HL-60 (cell line): ENCODE results near the gene BABAM2.

Experiments used
- DNase-seq, 2 experiments: peaks; one replicate each; pipeline ENCODE4 v3.0.0-alpha.2; 2010 to 2020; ENCODE audit warnings: low read depth in 1 of 2, low spot score in 1 of 2
- H3K27ac ChIP-seq: fragments of 250-450 bp; sonication (Bioruptor Pico); replicated peaks from 2 replicates; pipeline ENCODE4 v1.5.1; 2020; ENCODE audit warnings: mild to moderate bottlenecking, moderate library complexity
- H3K27me3 ChIP-seq: fragments of 250-450 bp; sonication (Bioruptor Pico); 2 replicates; pipeline ENCODE4 v1.5.1; 2021; ENCODE audit warnings: mild to moderate bottlenecking, moderate library complexity; ENCODE audit not compliant: insufficient read depth, poor library complexity, severe bottlenecking
- H3K4me3 ChIP-seq: replicated peaks from 2 replicates; pipeline ENCODE4 v1.5.1; 2011; ENCODE audit warnings: mild to moderate bottlenecking, control low read depth, low read length; ENCODE audit not compliant: insufficient read depth
- CTCF ChIP-seq: IDR thresholded peaks from one replicate; pipeline ENCODE4 v1.5.1; 2011; ENCODE audit warnings: low read length, control low read depth, inconsistent platforms; ENCODE audit not compliant: insufficient read depth
- GABPA ChIP-seq: IDR thresholded peaks from 2 replicates; pipeline ENCODE4 v1.6.1; 2012; ENCODE audit warnings: low read depth
- POLR2AphosphoS5 ChIP-seq: IDR thresholded peaks from 2 replicates; pipeline ENCODE4 v1.6.1; 2012; ENCODE audit warnings: low read depth
- REST ChIP-seq: IDR thresholded peaks from 2 replicates; pipeline ENCODE4 v1.6.1; 2012; ENCODE audit warnings: low read depth; ENCODE audit not compliant: insufficient replicate concordance
- SPI1 ChIP-seq: IDR thresholded peaks from 2 replicates; pipeline ENCODE4 v1.6.1; 2012; ENCODE audit warnings: low read depth, mild to moderate bottlenecking, borderline replicate concordance

Gene BABAM2

GRCh38 chr2:28128281-28128950 lies 237.9 kb downstream of the BABAM2 start:
- TF ChIP-seq SPI1 (no peak), POLR2AphosphoS5 (no peak), REST (no peak), CTCF (no peak), GABPA (no peak)
- no peak for DNase-seq
- Histone ChIP-seq H3K27me3 (no peaks in the 10 kb centered on the region), H3K4me3 (no peak overlapping the region), H3K27ac (no peak overlapping the region)

GRCh38 chr2:28129955-28130695 lies 239.6 kb downstream of the BABAM2 start:
- Histone ChIP-seq H3K4me3 (no peak overlapping the region), H3K27me3 (no peaks in the 10 kb centered on the region), H3K27ac (no peak overlapping the region)
- DNase-seq, result no peak
- TF ChIP-seq POLR2AphosphoS5 (no peak), REST (no peak), GABPA (no peak), SPI1 (no peak), CTCF (no peak)

GRCh38 chr2:28133778-28134177 lies 243.2 kb downstream of the BABAM2 start:
- no peak for TF ChIP-seq CTCF
- TF ChIP-seq SPI1, result no peak
- no peak for TF ChIP-seq POLR2AphosphoS5
- TF ChIP-seq GABPA, result no peak
- TF ChIP-seq REST, result no peak
- Histone ChIP-seq H3K27ac (no peak overlapping the region), H3K4me3 (no peak overlapping the region), H3K27me3 (no peaks in the 10 kb centered on the region)
- no peak for DNase-seq
